ENCODE measurements around the gene ZC3H13. TPM values are rescaled to one million over a fixed set of nuclear protein-coding genes. Genes with fewer than 3 reads are reported as not detected.

Gene ZC3H13
- total and polyA plus RNA-seq, 2 experiments from 2014 or later = 15.6 to 50.7 TPM

DNA sequence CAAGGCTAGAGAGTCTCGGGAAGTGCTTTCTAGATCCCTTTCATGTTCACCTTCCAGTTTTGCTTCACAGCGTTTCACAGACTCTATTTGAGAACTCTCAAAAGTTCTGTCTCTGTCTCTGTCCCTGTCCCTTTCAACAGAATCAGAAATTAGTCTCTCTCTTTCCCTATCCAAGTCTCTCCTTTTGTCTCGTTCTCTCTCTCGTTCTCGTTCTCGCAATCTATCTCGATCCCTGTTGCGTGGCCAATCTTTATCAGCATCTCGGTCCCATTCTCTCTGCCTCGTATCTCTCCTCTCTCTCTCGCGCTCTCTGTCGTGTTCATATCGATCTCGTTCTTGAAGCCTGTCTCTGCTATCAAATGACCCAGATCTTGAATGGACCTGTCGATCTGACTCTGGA, 85.0 kb downstream of the ZC3H13 start:
- no peak for DNase-seq
- peaks cover 79% of the 10 kb centered on the region for H3K36me3 ChIP-seq (ENCODE audit: low read depth)
- no peak overlapping the region for H3K4me2 ChIP-seq (ENCODE audit: unreplicated experiment)
- TF ChIP-seq EZH2phosphoT487 (IDR thresholded peaks at IDR 0.05; ENCODE audit: insufficient read depth, low read depth) (no peak), EZH2 (IDR thresholded peaks at IDR 0.05; ENCODE audit: insufficient read depth, poor library complexity, severe bottlenecking) (no peak)
- H3F3A ChIP-seq (ENCODE audit: insufficient read depth) = no peaks in the 10 kb centered on the region
- no peaks in the 10 kb centered on the region for H3K9me3 ChIP-seq (ENCODE audit: low read depth)
- in situ Hi-C loops (cut with MboI) = no loop called here
- no peak overlapping the region for H2AFZ ChIP-seq
- no peak overlapping the region for H3K4me3 ChIP-seq
- no peaks in the 10 kb centered on the region for H4K20me1 ChIP-seq (ENCODE audit: insufficient read depth)
- H3K9ac ChIP-seq = no peak overlapping the region
- no peak overlapping the region for H3K27ac ChIP-seq
- no peaks in the 10 kb centered on the region for H3K4me1 ChIP-seq (ENCODE audit: insufficient read depth)
- H3K79me2 ChIP-seq (ENCODE audit: insufficient read depth) = no peaks in the 10 kb centered on the region
- H3K27me3 ChIP-seq (replicated peaks; ENCODE audit: insufficient read depth) = no peaks in the 10 kb centered on the region
- H3K9me2 ChIP-seq (ENCODE audit: insufficient read depth) = no peaks in the 10 kb centered on the region
- 98 to 99% methylated on average over 16 of the region's 16 CpGs for WGBS, 2 experiments (ENCODE audit: low coverage in 1 of 2, low lambda C conversion rate in 2 of 2, missing lambda C conversion rate in 2 of 2)

DNA sequence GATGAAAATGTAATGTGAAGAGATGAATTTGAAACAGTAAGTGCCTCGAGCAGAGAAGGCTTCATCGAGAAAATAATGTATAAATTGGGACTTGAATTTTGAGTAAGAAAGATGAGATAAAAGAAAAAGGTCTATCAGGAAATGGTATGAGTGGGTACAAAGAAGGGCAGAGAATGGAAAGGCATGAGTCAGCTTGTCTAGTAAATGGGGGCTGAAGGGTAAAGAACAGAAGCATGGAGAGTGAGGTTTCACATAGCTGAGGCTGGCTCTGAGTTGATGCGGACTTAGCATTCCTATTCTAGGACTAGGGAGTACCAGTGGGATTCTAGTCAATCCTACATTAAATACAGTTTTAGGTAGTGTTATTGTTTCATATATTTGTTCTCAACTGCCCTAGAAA, 85.8 kb downstream of the ZC3H13 start:
- Histone ChIP-seq H3K79me2 (ENCODE audit: insufficient read depth) (no peaks in the 10 kb centered on the region), H3K27me3 (replicated peaks; ENCODE audit: insufficient read depth) (no peaks in the 10 kb centered on the region), H3K27ac (no peak overlapping the region), H4K20me1 (ENCODE audit: insufficient read depth) (no peaks in the 10 kb centered on the region), H3K4me1 (ENCODE audit: insufficient read depth) (no peaks in the 10 kb centered on the region), H3K9ac (no peak overlapping the region), H3K4me3 (no peak overlapping the region), H2AFZ (no peak overlapping the region), H3K9me2 (ENCODE audit: insufficient read depth) (no peaks in the 10 kb centered on the region), H3K4me2 (ENCODE audit: unreplicated experiment) (no peak overlapping the region), H3F3A (ENCODE audit: insufficient read depth) (no peaks in the 10 kb centered on the region), H3K36me3 (ENCODE audit: low read depth) (peaks cover 73% of the 10 kb centered on the region), H3K9me3 (ENCODE audit: low read depth) (no peaks in the 10 kb centered on the region)
- DNase-seq = no peak
- 97 to 98% methylated on average over 3 of the region's 3 CpGs for WGBS, 2 experiments (ENCODE audit: low coverage in 1 of 2, low lambda C conversion rate in 2 of 2, missing lambda C conversion rate in 2 of 2)
- no peak for TF ChIP-seq EZH2 (IDR thresholded peaks at IDR 0.05; ENCODE audit: insufficient read depth, poor library complexity, severe bottlenecking)
- no peak for TF ChIP-seq EZH2phosphoT487 (IDR thresholded peaks at IDR 0.05; ENCODE audit: insufficient read depth, low read depth)
- in situ Hi-C loops (cut with MboI) = no loop called here

DNA sequence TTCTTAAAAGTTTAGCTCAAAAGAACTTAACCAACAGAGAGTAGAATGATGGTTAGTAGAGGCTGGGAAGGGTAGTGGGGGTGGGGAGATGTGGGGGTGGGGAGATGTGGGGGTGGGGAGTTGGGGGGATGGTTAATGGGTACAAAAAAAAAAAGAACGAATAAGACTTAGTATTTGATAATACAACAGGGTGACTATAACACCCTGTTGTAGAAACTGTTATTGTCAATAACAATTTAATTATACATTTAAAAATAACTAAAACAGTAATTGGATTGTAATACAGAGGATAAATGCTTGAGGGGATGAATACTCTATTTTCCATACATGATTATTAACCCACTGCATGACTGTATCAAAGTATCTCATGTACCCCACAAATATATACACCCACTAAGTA, 91.1 kb downstream of the ZC3H13 start:
- no peak overlapping the region for H2AFZ ChIP-seq
- TF ChIP-seq EZH2 (IDR thresholded peaks at IDR 0.05; ENCODE audit: insufficient read depth, poor library complexity, severe bottlenecking) = no peak
- TF ChIP-seq EZH2phosphoT487 (IDR thresholded peaks at IDR 0.05; ENCODE audit: insufficient read depth, low read depth) = no peak
- no peak overlapping the region for H3K27ac ChIP-seq
- H3K9ac ChIP-seq = no peak overlapping the region
- no peak overlapping the region for H3K4me3 ChIP-seq
- 96 to 100% methylated on average over 1 of the region's 1 CpG for WGBS, 2 experiments (ENCODE audit: low coverage in 1 of 2, low lambda C conversion rate in 2 of 2, missing lambda C conversion rate in 2 of 2)
- no peak overlapping the region for H3K4me2 ChIP-seq (ENCODE audit: unreplicated experiment)
- no peaks in the 10 kb centered on the region for H3F3A ChIP-seq (ENCODE audit: insufficient read depth)
- H3K9me3 ChIP-seq (ENCODE audit: low read depth) = no peaks in the 10 kb centered on the region
- no peaks in the 10 kb centered on the region for H3K4me1 ChIP-seq (ENCODE audit: insufficient read depth)
- peaks cover 75% of the 10 kb centered on the region for H3K36me3 ChIP-seq (ENCODE audit: low read depth)
- DNase-seq = no peak
- no peaks in the 10 kb centered on the region for H3K79me2 ChIP-seq (ENCODE audit: insufficient read depth)
- no peaks in the 10 kb centered on the region for H4K20me1 ChIP-seq (ENCODE audit: insufficient read depth)
- no peaks in the 10 kb centered on the region for H3K9me2 ChIP-seq (ENCODE audit: insufficient read depth)
- in situ Hi-C loops (cut with MboI) = no loop called here
- no peaks in the 10 kb centered on the region for H3K27me3 ChIP-seq (replicated peaks; ENCODE audit: insufficient read depth)

DNA sequence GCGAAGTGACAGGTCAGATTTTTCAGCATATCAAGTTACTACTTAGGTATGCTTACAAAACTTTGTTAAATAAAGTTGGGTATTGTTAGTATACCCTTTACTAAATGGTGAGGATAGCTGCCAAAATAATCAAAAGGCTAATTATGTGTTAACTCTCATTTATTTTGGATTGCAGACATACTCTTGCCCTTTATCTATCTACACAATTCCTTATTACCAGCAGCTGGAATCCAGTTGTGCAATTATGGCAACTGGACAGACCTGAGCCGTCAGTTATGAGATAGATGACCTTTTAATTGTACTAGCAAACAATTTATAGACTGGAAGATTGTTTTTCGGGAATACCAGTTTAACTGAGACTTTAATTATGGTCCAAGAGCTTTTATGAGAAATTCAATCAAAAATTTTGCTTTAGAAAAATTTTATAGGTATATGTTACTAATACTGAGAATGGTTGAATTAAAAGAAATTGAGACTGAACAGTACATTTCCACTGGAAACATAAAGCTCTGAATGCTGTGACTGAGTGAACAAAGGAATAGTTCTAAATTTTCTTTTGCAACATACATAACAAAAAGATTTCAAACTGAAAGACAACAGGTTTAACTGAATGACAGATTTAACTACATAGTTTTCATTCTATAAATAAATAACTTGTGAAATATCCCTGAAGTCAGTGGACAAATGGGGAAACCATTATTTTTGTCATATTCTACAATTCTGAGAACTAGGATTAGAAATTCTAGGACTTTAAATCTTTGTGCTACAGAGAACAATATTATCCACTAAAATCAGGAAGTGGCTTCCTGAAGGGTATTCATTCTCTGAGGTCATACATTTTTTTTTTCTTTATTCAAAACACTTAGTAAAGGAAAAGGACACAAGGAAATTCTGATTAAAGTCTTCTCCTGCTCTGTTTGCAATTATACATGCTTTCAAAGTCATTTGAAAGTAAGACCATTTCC, 97.4 kb downstream of the ZC3H13 start:
- DNase-seq = no peak
- Histone ChIP-seq H4K20me1 (ENCODE audit: insufficient read depth) (no peaks in the 10 kb centered on the region), H3K4me3 (no peak overlapping the region), H3K9me3 (ENCODE audit: low read depth) (no peaks in the 10 kb centered on the region), H3K79me2 (ENCODE audit: insufficient read depth) (no peaks in the 10 kb centered on the region), H3K9me2 (ENCODE audit: insufficient read depth) (0 out of 2 replicates have a peak, but pooled peaks cover 3% of the 10 kb centered on the region), H3K27me3 (replicated peaks; ENCODE audit: insufficient read depth) (no peaks in the 10 kb centered on the region), H3K36me3 (ENCODE audit: low read depth) (peaks cover 56% of the 10 kb centered on the region), H2AFZ (no peak overlapping the region), H3K4me2 (ENCODE audit: unreplicated experiment) (no peak overlapping the region), H3F3A (ENCODE audit: insufficient read depth) (peaks cover 9% of the 10 kb centered on the region), H3K27ac (no peak overlapping the region), H3K9ac (no peak overlapping the region), H3K4me1 (ENCODE audit: insufficient read depth) (peaks cover 6% of the 10 kb centered on the region)
- in situ Hi-C loops (cut with MboI) = no loop called here
- 95 to 96% methylated on average over 3 of the region's 3 CpGs for WGBS, 2 experiments (ENCODE audit: low coverage in 1 of 2, low lambda C conversion rate in 2 of 2, missing lambda C conversion rate in 2 of 2)
- no peak for TF ChIP-seq EZH2 (IDR thresholded peaks at IDR 0.05; ENCODE audit: insufficient read depth, poor library complexity, severe bottlenecking)
- TF ChIP-seq EZH2phosphoT487 (IDR thresholded peaks at IDR 0.05; ENCODE audit: insufficient read depth, low read depth) = no peak

All from GM23248 (cell line).